ENCODE results near the gene LSM12.

LSM12 gene

DNA sequence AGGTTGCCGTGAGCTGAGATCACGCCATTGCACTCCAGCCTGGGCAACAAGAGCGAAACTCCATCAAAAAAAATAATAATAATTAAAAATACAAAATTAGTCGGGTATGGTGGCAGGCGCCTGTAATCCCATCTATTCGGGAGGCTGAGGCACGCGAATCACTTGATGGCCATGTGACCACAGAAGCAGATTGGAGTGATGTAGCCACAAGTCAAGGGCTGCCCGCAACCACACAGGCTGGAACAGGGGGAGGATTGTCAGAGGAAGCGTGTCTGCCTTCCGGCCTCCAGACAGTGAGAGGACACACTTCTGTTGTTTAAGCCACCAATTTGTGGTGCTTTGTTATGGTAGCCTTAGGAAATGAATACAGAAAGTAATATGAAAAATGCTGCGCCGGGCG is 73.8 kb downstream of the LSM12 start:
- POLR2A ChIA-PET (ENCODE audit: low non-redundant PET): no interaction called here
- TF ChIP-seq, protein P1, sequence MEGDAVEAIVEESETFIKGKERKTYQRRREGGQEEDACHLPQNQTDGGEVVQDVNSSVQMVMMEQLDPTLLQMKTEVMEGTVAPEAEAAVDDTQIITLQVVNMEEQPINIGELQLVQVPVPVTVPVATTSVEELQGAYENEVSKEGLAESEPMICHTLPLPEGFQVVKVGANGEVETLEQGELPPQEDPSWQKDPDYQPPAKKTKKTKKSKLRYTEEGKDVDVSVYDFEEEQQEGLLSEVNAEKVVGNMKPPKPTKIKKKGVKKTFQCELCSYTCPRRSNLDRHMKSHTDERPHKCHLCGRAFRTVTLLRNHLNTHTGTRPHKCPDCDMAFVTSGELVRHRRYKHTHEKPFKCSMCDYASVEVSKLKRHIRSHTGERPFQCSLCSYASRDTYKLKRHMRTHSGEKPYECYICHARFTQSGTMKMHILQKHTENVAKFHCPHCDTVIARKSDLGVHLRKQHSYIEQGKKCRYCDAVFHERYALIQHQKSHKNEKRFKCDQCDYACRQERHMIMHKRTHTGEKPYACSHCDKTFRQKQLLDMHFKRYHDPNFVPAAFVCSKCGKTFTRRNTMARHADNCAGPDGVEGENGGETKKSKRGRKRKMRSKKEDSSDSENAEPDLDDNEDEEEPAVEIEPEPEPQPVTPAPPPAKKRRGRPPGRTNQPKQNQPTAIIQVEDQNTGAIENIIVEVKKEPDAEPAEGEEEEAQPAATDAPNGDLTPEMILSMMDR (conservative IDR thresholded peaks at IDR 0.05; ENCODE audit: low read depth): no peak
- DNase-seq (ENCODE audit: low spot score): no peak
- H3K27ac ChIP-seq: no peak overlapping the region
- CTCF ChIA-PET: interaction anchor here (0.6 to 4.7 kb wide), 3 partner anchors 9 to 148 kb away, joined by 3 to 11 read pairs (median 4); no protein-coding TSS in a partner anchor

- TF ChIP-seq, protein P1 (conservative IDR thresholded peaks at IDR 0.05; ENCODE audit: low read depth): no peak
- ChIA-PET CTCF (interaction anchor here (0.6 kb wide), 1 partner anchor 69 kb away, joined by 3 read pairs; no protein-coding TSS in a partner anchor), POLR2A (ENCODE audit: low non-redundant PET) (no interaction called here)
- DNase-seq (ENCODE audit: low spot score): no peak
- no peak overlapping the region for H3K27ac ChIP-seq
These were observed 78.2 kb downstream of the LSM12 start for GRCh38 chr17:43988301-43988700.

- CTCF ChIA-PET: interaction anchor here (0.6 to 0.8 kb wide), 2 partner anchors 14 to 68 kb away, joined by 3 read pairs; no protein-coding TSS in a partner anchor
- TF ChIP-seq, protein P1 (conservative IDR thresholded peaks at IDR 0.05; ENCODE audit: low read depth): no peak
- H3K27ac ChIP-seq: no peak overlapping the region
- POLR2A ChIA-PET (ENCODE audit: low non-redundant PET): no interaction called here
- no peak for DNase-seq (ENCODE audit: low spot score)
These were observed 79.1 kb downstream of the LSM12 start for GRCh38 chr17:43987131-43988021.

GRCh38 chr17:43986225-43986981 is 80.1 kb downstream of the LSM12 start:
- no peak for DNase-seq (ENCODE audit: low spot score)
- TF ChIP-seq, protein P1 (conservative IDR thresholded peaks at IDR 0.05; ENCODE audit: low read depth): no peak
- ChIA-PET POLR2A (ENCODE audit: low non-redundant PET) (no interaction called here), CTCF (no interaction called here)
- no peak overlapping the region for H3K27ac ChIP-seq

GRCh38 chr17:43984521-43984920 is 82.0 kb downstream of the LSM12 start:
- TF ChIP-seq, protein P1 (conservative IDR thresholded peaks at IDR 0.05; ENCODE audit: low read depth): no peak
- ChIA-PET CTCF (interaction anchor here (0.6 kb wide), 1 partner anchor 46 kb away, joined by 4 read pairs; no protein-coding TSS in a partner anchor), POLR2A (ENCODE audit: low non-redundant PET) (no interaction called here)
- DNase-seq (ENCODE audit: low spot score): no peak
- H3K27ac ChIP-seq: no peak overlapping the region
